ENCODE data around the gene MYO1D. TPM values are rescaled to one million over a fixed set of nuclear protein-coding genes. Genes with fewer than 3 reads are reported as not detected.

The MYO1D gene
- total and polyA plus RNA-seq, 8 donors, result 11.6 to 727 (median 73.4) TPM

DNA sequence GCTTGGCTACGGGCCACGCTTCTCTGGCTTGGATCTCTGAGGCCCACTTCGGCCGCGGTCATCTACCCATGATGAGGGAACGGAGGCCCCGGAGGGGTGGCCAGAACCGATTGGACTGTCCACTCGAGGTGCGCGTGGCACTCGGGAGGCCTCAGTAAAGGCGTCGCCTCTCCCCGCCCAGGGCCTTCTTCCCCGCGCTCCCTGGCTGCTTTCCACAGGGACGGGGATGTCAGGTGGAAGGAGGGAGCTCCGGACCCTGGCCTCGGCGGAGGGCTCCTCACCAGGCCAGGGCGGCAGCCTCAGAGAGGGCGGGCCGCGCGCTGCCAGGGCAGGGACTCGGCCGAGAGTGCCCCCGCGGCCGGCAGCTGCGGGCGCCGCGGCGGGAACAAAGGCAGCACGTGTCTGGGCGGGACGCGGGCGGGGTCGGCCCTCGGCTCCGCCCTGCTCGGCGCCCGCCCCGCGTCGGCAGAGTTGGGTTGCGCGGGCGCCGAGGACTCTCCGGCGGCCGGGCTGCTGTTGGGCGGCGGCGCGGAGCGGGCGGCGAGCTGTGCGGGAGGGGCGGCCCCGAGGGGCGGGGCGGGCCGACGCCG is 390.7 kb downstream of the MYO1D start:
- WGBS, 5 donors, result 3 to 8% (median 7%) methylated on average over 34 to 72 of the region's 72 CpGs
- H3K4me3 ChIP-seq, result peak overlapping the region; percentile 55 to 80 (median 64)
- TF ChIP-seq POLR2AphosphoS5 (IDR thresholded peaks at IDR 0.05), result peak in 1 of 3 donors; percentile 36
- no peak for TF ChIP-seq POLR2A (IDR thresholded peaks at IDR 0.05)
- TF ChIP-seq CTCF (IDR thresholded peaks at IDR 0.05), result no peak
- intact Hi-C loops (cut with DNase I; ENCODE audit: low total_unique reads), result no loop called here
- no peaks in the 10 kb centered on the region for H3K27me3 ChIP-seq
- H3K4me1 ChIP-seq, result peaks cover 21 to 49% (median 34%) of the 10 kb centered on the region in 4 donors
- H3K9me3 ChIP-seq, result no peaks in the 10 kb centered on the region
- peak; percentile 76 to 94 for DNase-seq
- H3K27ac ChIP-seq, result peak overlapping the region; percentile 74 to 85 (median 82)
- H3K36me3 ChIP-seq, result peaks cover 8 to 18% (median 16%) of the 10 kb centered on the region in 4 donors

DNA sequence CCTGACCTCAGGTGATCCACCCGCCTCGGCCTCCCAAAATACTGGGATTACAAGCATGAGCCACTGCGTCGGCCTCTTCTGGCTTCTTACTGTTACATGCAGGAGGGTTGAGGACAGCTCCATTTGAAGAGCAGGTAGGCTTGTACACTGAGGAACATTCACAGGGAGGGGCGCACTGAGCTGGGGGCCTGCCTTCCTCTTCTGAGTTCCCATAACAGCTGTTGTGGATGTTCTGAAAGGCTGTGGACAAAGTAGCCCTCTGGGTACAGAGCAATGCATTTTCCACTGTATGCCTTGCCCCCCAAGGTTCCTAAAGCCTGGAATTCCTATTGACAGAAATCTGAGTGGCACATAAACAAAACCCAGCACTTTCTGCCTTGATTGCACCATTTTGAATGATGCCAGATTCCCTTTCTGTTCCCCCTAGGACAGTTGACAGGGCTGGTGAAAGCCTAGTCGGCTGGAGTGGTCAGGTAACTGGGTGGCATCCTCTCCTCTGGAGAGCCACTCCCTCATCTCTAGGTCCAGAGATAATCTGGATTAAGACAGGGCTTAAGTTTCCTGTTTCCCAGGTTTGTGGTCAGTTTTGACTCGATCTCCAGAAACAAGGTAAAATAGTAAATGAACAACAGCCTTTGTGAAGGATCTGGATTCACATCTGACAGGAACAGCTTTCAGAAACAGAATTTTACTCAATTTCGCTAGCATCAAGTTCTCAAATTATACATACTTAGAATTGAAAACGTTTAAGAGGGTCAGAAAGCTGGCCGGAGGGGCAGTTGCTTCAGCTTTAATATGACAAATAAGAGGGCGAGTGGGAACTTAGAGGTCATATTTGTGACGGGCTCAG is 391.4 kb downstream of the MYO1D start:
- Histone ChIP-seq H3K27me3 (no peaks in the 10 kb centered on the region), H3K9me3 (no peaks in the 10 kb centered on the region), H3K4me3 (peak overlapping the region; percentile 55 to 80 (median 64)), H3K27ac (peak overlapping the region in 4 of 5 donors; percentile 74 to 85 (median 80)), H3K36me3 (peaks cover 14 to 26% (median 23%) of the 10 kb centered on the region in 4 donors), H3K4me1 (peaks cover 21 to 49% (median 34%) of the 10 kb centered on the region in 4 donors)
- TF ChIP-seq EP300 (IDR thresholded peaks at IDR 0.05), result no peak
- no peak for TF ChIP-seq POLR2AphosphoS5 (IDR thresholded peaks at IDR 0.05)
- TF ChIP-seq POLR2A (IDR thresholded peaks at IDR 0.05), result no peak
- no peak for TF ChIP-seq CTCF (IDR thresholded peaks at IDR 0.05)
- WGBS, 5 donors, result 59 to 65% (median 64%) methylated on average over 12 of the region's 12 CpGs
- intact Hi-C loops (cut with DNase I; ENCODE audit: low total_unique reads), result no loop called here
- DNase-seq, result no peak

- no peak for DNase-seq
- Histone ChIP-seq H3K4me1 (peaks cover 21 to 49% (median 34%) of the 10 kb centered on the region in 4 donors), H3K36me3 (peaks cover 21 to 32% (median 31%) of the 10 kb centered on the region in 4 donors), H3K27me3 (no peaks in the 10 kb centered on the region), H3K4me3 (no peak overlapping the region), H3K9me3 (no peaks in the 10 kb centered on the region), H3K27ac (peak overlapping the region in 1 of 5 donors; percentile 70)
- TF ChIP-seq POLR2A (IDR thresholded peaks at IDR 0.05) (no peak), EP300 (IDR thresholded peaks at IDR 0.05) (no peak), POLR2AphosphoS5 (IDR thresholded peaks at IDR 0.05) (no peak), CTCF (IDR thresholded peaks at IDR 0.05) (no peak)
- intact Hi-C loops (cut with DNase I; ENCODE audit: low total_unique reads), result no loop called here
- WGBS, 5 donors, result 80 to 87% (median 83%) methylated on average over 11 of the region's 11 CpGs
Observed at GRCh38 chr17:32484628-32485027, 392.3 kb downstream of the MYO1D start.

DNA sequence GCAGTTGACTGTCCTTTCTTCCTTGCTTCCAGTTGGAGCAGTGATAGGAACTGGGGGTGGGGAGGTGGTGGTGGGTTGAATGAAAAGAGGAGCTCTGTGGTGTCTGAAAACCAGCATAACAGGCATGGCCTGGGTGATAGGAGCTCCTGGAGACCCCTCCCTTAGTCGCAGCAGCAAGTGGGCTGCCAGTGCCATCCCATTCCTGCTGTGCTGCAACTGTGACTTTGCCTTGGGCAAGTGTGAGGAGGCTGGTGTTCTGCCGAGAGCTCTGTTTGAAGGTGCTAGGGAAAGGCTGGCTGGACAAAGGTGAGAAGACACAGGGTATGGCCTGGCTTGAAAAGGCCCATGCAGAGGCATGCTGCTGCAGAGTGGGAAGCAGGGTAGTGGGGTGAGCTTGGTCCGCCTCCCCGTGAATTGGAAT is 392.9 kb downstream of the MYO1D start:
- peak overlapping the region in 4 of 5 donors; percentile 4 to 70 (median 38) for H3K27ac ChIP-seq
- no peak for DNase-seq
- peaks cover 21 to 49% (median 34%) of the 10 kb centered on the region in 4 donors for H3K4me1 ChIP-seq
- H3K27me3 ChIP-seq, result no peaks in the 10 kb centered on the region
- intact Hi-C loops (cut with DNase I; ENCODE audit: low total_unique reads), result no loop called here
- H3K4me3 ChIP-seq, result no peak overlapping the region
- 79 to 88% (median 80%) methylated on average over 4 of the region's 4 CpGs for WGBS, 5 donors
- H3K36me3 ChIP-seq, result peaks cover 27 to 38% (median 36%) of the 10 kb centered on the region in 4 donors
- TF ChIP-seq POLR2A (IDR thresholded peaks at IDR 0.05), result no peak
- no peak for TF ChIP-seq EP300 (IDR thresholded peaks at IDR 0.05)
- TF ChIP-seq CTCF (IDR thresholded peaks at IDR 0.05), result no peak
- no peak for TF ChIP-seq POLR2AphosphoS5 (IDR thresholded peaks at IDR 0.05)
- no peaks in the 10 kb centered on the region for H3K9me3 ChIP-seq
